ENCODE measurements around the gene TCHP.
A peak's percentile ranks its signal among the peaks of the same experiment; 100 is the strongest.
"Not testable (repeated sequence)": the region's sequence is repeated elsewhere in the genome, so short reads cannot be mapped to it uniquely, and the experiment has no call there.

Gene TCHP

DNA sequence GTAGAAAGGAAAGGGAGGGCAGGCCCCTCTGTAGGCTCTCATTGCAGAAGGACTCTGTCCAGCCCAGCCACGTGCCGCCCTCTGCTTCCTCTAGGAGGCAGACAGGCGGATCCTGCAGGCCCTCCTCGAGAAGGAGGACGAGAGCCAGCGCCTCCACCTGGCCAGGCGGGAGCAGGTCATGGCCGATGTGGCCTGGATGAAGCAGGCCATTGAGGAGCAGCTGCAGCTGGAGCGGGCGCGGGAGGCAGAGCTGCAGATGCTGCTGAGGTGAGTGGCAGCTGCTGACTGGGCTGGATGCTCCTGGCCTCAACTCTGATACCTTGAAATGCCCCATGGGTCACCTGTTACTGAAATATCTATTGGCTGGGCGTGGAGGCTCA, 10.9 kb downstream of the TCHP start:
- DNase-seq, result no peak

- DNase-seq, result no peak
Measured at GRCh38 chr12:109912855-109913321, 12.8 kb downstream of the TCHP start.

DNA sequence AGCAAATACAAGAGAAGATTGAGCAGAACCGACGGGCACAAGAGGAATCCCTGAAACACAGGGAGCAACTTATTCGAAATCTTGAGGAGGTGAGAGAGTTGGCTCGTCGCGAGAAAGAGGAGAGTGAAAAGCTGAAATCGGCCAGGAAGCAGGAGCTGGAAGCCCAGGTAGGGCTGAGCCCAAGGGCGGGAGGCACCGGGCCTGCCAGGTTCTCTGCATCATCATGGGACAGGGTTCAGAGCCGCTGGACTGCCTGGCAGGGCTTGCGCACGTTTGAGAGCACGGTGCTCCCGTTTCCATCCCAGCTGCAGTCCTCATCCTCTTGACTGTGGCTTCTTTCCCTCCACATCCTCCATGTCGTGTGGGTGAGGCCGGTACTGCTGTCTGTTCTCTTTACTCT, 14.4 kb downstream of the TCHP start:
- DNase-seq, result no peak

- no peak for DNase-seq
Measured at GRCh38 chr12:109915171-109916040, 15.3 kb downstream of the TCHP start.

GRCh38 chr12:109916045-109916444, 16.0 kb downstream of the TCHP start:
- DNase-seq, result no peak

DNA sequence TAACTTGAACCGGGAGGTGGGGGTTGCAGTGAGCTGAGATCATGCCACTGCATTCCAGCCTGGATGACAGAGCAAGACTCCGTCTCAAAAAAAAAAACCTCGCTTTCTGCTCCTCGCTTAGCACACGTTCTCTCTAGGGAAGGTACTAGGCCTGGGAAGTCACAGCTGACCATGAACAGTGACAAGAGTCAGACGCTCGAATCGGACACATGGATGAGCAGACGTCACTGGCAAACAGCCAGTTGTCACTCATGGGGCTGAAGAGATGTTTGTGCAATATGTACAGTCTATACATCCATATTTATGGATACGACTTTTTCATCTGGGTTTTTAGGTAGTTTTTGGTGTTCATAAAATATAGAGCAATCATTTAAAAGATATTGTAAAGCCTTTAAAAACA, 19.4 kb downstream of the TCHP start:
- no peak for DNase-seq

DNA sequence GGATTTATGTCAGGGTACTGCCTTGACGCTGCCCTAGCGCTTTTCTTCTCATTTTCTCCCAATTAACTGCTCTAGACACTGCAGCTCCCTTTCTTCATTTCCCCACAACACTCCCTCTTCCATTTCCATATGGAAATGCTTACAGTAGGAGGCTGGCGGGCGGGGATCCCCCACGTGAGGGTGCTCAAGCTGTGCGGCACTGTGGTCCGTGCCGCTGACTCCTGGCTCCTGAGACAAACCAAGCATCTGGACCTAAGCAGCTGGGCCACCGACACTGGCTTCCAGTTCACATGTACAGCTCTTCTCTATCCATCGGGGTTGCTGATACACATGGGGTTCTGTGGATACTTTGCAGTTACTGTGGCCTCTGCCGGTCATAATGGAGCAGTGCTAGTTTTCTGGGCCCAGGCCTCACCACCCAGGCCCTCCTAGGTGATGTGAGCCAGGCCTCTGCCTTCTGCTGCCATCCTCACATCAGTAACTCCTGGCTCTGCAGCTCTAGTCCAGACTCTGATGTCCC, 20.2 kb downstream of the TCHP start:
- no peak for DNase-seq

DNA sequence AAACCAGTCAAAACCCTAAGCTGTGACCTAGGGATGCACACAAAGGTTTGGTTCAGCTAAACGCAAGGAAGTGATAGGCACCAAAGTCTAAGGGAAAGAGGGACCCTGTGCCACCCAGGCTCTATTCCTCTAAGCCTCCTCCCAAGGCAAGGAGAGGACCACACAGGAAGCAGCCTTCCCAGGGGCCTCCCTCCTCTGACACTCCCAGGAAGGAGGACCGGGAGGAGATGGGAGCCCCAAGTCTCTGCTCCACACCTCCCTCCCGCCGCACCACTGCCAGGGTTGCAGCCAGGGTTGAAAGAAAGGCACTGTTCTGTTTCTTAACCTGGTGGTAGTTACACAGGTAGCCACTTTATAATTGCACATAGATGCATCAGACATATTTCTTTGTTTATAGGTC, 21.9 kb downstream of the TCHP start:
- DNase-seq, result no peak

- DNase-seq, result no peak
Measured at GRCh38 chr12:109923038-109923437, 23.0 kb downstream of the TCHP start.

GRCh38 chr12:109923481-109924245, 23.6 kb downstream of the TCHP start:
- no peak for DNase-seq

- no peak for DNase-seq
Measured at GRCh38 chr12:109925185-109925840, 25.2 kb downstream of the TCHP start.

- DNase-seq, result no peak
Measured at GRCh38 chr12:109926016-109926415, 25.9 kb downstream of the TCHP start.

- DNase-seq, result no peak
Measured at GRCh38 chr12:109926488-109927210, 26.6 kb downstream of the TCHP start.

GRCh38 chr12:109927622-109928021, 27.5 kb downstream of the TCHP start:
- peak; percentile 41 for DNase-seq

DNA sequence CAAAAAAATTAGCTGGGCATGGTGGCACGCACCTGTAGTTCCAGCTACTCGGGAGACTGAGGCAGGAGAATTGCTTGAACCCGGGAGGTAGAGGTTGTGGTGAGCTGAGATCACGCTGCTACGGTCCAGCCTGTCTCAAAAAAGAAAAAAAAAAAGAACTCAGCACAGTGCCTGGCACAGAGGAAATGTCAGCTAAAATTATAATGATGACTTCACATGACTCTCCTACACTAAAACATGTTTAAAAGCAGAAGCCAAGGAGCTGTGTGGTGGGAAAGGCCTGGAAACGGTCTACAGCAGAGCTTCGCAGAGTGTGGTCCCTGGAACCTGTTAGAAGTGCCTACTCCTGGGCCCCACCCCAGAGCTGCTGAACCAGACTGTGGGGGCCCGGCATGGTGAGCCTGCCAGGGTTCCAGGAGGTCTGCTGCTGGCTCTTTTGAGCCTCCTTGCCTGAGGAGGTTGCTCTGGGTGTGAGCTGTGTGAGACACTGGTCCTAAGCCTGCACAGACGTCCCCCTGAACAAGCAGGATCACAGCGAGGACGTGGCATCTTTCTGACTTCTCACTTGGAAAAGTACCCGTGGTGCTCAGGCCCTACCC, 28.1 kb downstream of the TCHP start:
- no peak for DNase-seq

DNA sequence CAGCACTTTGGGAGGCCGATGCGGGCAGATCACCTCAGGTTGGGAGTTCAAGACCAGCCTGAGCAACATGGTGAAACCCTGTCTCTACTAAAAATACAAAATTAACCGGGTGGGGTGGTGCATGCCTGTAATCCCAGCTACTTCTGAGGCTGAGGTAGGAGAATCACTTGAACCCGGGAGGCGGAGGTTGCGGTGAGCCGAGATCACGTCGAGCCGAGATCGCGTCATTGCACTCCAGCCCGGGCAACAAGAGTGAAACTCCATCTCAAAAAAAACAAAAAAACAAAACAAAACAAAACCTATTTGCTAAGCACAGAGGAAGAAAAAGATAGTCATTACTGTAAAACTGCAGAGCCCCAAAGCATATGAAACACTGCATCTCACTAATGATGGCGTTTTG, 29.3 kb downstream of the TCHP start:
- DNase-seq, result not testable (repeated sequence)

GRCh38 chr12:109930028-109930800, 30.1 kb downstream of the TCHP start:
- no peak for DNase-seq

DNA sequence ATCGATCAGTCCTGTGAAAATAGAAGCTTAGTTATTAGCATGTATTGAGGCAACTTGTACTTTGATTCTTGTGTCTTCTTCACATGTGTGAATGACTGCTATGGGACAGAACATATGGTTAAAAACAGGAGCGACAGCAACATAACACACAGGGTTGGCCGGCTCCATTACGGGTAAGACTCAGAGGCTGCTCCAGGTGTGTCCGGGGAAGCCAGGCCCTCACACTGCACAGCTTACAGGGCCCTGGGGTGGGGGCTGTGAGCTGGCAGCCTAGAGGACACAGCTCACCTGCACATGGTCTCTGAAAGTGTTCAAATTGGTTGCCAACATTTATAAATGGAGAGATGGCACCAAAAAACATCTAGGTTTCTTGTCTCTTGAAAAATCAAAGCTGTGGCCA, 31.1 kb downstream of the TCHP start:
- no peak for DNase-seq

GRCh38 chr12:109932878-109933503, 32.9 kb downstream of the TCHP start:
- DNase-seq, result no peak

GRCh38 chr12:109934026-109934425, 34.0 kb downstream of the TCHP start:
- DNase-seq, result peak; percentile 22

- DNase-seq, result no peak
Measured at GRCh38 chr12:109937371-109937770, 37.3 kb downstream of the TCHP start.

Data from activated naive CD4-positive, alpha-beta T cell treated with anti-CD3 and anti-CD28 coated beads, Interleukin-2, amount 50 U/mL, for 16 hours (primary cell).